Measurements from ENCODE around the gene SLC25A51.

SLC25A51 gene

GRCh38 chr9:37936965-37937364, 33.0 kb upstream of the SLC25A51 start:
- DNase-seq: no peak

- DNase-seq: no peak
These were observed 32.4 kb upstream of the SLC25A51 start for GRCh38 chr9:37936376-37936775.

GRCh38 chr9:37935096-37935495, 31.2 kb upstream of the SLC25A51 start:
- no peak for DNase-seq

GRCh38 chr9:37931592-37931991, 27.7 kb upstream of the SLC25A51 start:
- no peak for DNase-seq

- no peak for DNase-seq
These were observed 25.5 kb upstream of the SLC25A51 start for GRCh38 chr9:37929441-37929895.

- no peak for DNase-seq
These were observed 24.9 kb upstream of the SLC25A51 start for GRCh38 chr9:37928552-37929430.

- DNase-seq: no peak
These were observed 23.9 kb upstream of the SLC25A51 start for GRCh38 chr9:37927601-37928551.

GRCh38 chr9:37927132-37927531, 23.2 kb upstream of the SLC25A51 start:
- no peak for DNase-seq

GRCh38 chr9:37926737-37927118, 22.8 kb upstream of the SLC25A51 start:
- no peak for DNase-seq

- DNase-seq: no peak
These were observed 22.1 kb upstream of the SLC25A51 start for GRCh38 chr9:37925786-37926736.

GRCh38 chr9:37925006-37925405, 21.1 kb upstream of the SLC25A51 start:
- DNase-seq: no peak

GRCh38 chr9:37924538-37924937, 20.6 kb upstream of the SLC25A51 start:
- DNase-seq: no peak

- no peak for DNase-seq
These were observed 20.0 kb upstream of the SLC25A51 start for GRCh38 chr9:37923796-37924427.

- no peak for DNase-seq
These were observed 19.3 kb upstream of the SLC25A51 start for GRCh38 chr9:37923118-37923795.

- no peak for DNase-seq
These were observed 18.6 kb upstream of the SLC25A51 start for GRCh38 chr9:37922363-37923117.

- DNase-seq: no peak
These were observed 17.8 kb upstream of the SLC25A51 start for GRCh38 chr9:37921546-37922300.

GRCh38 chr9:37921168-37921510, 17.2 kb upstream of the SLC25A51 start:
- no peak for DNase-seq

GRCh38 chr9:37920471-37921167, 16.7 kb upstream of the SLC25A51 start:
- no peak for DNase-seq

- no peak for DNase-seq
These were observed 16.0 kb upstream of the SLC25A51 start for GRCh38 chr9:37919956-37920335.

All from activated naive CD4-positive, alpha-beta T cell (primary cell).